ENCODE measurements around the gene MYH9.
"Not testable (repeated sequence)": the region's sequence is repeated elsewhere in the genome, so short reads cannot be mapped to it uniquely, and the experiment has no call there.

MYH9 gene

GRCh38 chr22:36261675-36262074 lies 126.1 kb downstream of the MYH9 start:
- H3K4me1 Mint-ChIP-seq: peaks cover 40% of the 10 kb centered on the region
- H3K27ac Mint-ChIP-seq; H3K9me3 Mint-ChIP-seq; H3K27me3 Mint-ChIP-seq (ENCODE audit: low read depth); H3K36me3 Mint-ChIP-seq (ENCODE audit: low read depth); H3K4me3 Mint-ChIP-seq: not testable (repeated sequence)
- TF ChIP-seq CTCF (IDR thresholded peaks at IDR 0.05; ENCODE audit: unreplicated experiment in 3 of 3): peak in 1 of 3 experiments; percentile 13

DNA sequence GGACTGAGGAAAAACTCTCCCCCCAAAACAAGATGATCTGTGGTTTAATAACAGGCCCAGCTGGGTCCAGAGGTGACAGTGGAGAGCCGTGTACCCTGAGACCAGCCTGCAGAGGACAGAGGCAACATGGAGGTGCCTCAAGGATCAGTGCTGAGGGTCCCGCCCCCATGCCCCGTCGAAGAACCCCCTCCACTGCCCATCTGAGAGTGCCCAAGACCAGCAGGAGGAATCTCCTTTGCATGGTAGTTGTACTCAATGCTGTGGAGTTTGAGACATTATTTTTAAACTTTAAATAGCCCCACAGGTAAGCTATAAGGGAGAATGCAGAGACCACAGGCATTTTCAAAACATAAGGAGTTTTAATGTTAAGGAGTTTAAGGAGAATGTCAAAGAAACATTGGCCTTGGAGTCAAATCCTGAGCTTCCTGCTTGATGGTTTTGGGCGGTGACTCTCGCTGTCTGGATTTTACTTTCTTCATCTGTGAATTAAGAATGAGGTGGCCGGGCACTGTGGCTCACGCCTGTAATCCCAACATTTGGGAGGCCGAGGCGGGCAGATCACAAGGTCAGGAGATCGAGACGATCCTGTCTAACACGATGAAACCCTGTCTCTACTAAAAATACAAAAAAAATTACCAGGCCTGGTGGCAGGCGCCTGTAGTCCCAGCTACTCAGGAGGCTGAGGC lies 128.0 kb downstream of the MYH9 start:
- TF ChIP-seq CTCF (IDR thresholded peaks at IDR 0.05; ENCODE audit: unreplicated experiment in 3 of 3): no peak
- H3K4me1 Mint-ChIP-seq: peaks cover 50% of the 10 kb centered on the region
- no peaks in the 10 kb centered on the region for H3K9me3 Mint-ChIP-seq
- peak overlapping the region; percentile 51 to 63 (median 52) for H3K4me3 Mint-ChIP-seq
- no peaks in the 10 kb centered on the region for H3K36me3 Mint-ChIP-seq (ENCODE audit: low read depth)
- peak overlapping the region; percentile 89 to 99 (median 96) for H3K27ac Mint-ChIP-seq
- H3K27me3 Mint-ChIP-seq (ENCODE audit: low read depth): no peaks in the 10 kb centered on the region

DNA sequence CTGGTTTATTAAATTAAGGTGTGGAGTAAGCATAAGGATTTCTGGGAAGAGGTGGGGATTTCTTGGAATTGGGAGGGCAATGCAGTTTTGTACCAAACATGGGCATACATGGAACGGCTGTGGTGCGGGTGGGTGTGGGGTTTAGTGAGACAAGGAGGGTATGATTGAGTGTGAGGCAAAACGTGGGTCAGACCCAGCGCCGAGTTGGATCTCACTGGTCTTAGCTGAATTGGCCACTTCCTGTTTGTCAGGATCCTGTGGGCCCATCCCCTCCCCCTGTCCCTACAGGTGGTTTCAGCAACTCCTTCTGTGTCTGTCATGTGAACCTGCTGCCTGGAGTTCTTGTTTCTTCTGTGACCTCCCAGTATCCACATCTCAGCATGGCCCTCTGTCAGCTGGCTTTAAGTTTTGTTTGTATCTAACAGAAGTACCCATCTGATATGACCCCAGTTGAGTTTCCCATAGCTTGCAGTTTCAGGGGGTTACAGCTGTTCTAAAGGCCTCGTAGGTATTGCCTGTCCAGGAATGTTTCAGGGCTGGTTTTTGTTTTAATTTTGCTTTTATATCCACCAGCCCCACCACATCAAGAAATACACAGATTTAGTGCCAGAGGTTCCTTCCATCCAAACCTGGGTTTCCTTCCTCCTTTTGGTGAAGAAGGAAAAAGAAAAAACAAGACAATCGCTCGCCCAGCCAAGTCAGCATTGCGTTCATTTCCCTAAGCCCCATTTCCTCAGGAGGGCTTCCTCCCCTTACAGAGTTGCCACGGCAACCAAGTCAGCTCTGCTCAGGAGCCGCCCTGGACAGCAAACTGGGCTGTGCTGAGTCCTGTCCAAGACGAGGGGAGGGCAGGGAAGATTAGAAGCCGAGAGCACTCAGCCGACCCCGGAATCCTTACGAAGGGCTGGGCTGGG lies 128.8 kb downstream of the MYH9 start:
- H3K4me1 Mint-ChIP-seq: peaks cover 54% of the 10 kb centered on the region
- H3K36me3 Mint-ChIP-seq (ENCODE audit: low read depth): no peaks in the 10 kb centered on the region

DNA sequence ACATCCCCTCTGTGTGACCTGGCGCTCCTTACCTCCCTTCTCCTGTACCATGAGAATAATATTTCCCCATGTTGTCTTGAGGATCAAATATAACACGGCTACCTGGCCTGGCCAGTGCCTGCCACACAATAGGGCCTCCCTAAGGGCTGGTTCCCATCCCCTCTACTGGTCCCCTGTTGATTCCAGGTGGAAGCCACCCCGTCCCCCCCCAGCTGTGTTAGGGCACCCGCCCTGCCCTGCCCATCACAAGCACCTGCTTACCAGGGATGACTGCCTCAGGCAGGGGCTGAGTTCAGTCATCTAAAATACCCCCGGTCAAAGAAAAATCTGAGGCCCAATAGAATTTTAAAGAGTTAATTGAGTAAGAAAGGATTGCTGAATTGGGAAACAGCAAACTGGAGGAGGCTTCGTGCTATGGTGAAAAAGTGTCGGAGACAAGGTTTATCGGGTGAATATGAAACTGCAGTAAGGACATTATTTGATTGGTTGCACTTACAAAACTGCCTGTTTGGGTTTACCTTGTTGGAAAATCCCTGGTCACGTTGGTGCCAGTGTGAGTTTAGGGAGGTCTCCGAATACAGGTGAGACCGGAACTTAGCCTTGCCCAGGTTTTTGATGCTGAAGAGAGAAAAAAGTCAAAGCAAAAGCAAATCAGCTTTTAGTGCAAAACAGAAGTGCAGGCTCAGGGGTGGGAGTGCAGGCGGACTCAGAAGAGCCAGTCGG lies 129.7 kb downstream of the MYH9 start:
- Mint-ChIP-seq H3K36me3 (ENCODE audit: low read depth) (no peaks in the 10 kb centered on the region), H3K27ac (peak overlapping the region; percentile 89 to 99 (median 96)), H3K9me3 (no peaks in the 10 kb centered on the region), H3K4me1 (peaks cover 56% of the 10 kb centered on the region), H3K27me3 (ENCODE audit: low read depth) (no peaks in the 10 kb centered on the region), H3K4me3 (peak overlapping the region in 1 of 3 experiments; percentile 27)
- TF ChIP-seq CTCF (IDR thresholded peaks at IDR 0.05; ENCODE audit: unreplicated experiment in 3 of 3): no peak

More for the DNA sequence above, 128.8 kb downstream of the MYH9 start:
- no peaks in the 10 kb centered on the region for H3K9me3 Mint-ChIP-seq
- H3K4me3 Mint-ChIP-seq: peak overlapping the region; percentile 51 to 63 (median 52)
- no peak for TF ChIP-seq CTCF (IDR thresholded peaks at IDR 0.05; ENCODE audit: unreplicated experiment in 3 of 3)
- no peaks in the 10 kb centered on the region for H3K27me3 Mint-ChIP-seq (ENCODE audit: low read depth)
- H3K27ac Mint-ChIP-seq: peak overlapping the region; percentile 89 to 99 (median 96)

GRCh38 chr22:36257308-36257707 lies 130.5 kb downstream of the MYH9 start:
- H3K4me1 Mint-ChIP-seq: peaks cover 63% of the 10 kb centered on the region
- H3K27ac Mint-ChIP-seq: peak overlapping the region in 2 of 3 experiments; percentile 74 to 77
- no peaks in the 10 kb centered on the region for H3K9me3 Mint-ChIP-seq
- no peak overlapping the region for H3K4me3 Mint-ChIP-seq
- no peaks in the 10 kb centered on the region for H3K36me3 Mint-ChIP-seq (ENCODE audit: low read depth)
- no peaks in the 10 kb centered on the region for H3K27me3 Mint-ChIP-seq (ENCODE audit: low read depth)
- TF ChIP-seq CTCF (IDR thresholded peaks at IDR 0.05; ENCODE audit: unreplicated experiment in 3 of 3): no peak

Data from nephron (organoid).